ENCODE measurements around the gene C11orf87.

GRCh38 chr11:109374032-109374431, 48.0 kb upstream of the C11orf87 start:
- TF ChIP-seq CTCF (IDR thresholded peaks at IDR 0.05) (no peak), POLR2A (IDR thresholded peaks at IDR 0.05) (no peak)

All from lower leg skin (tissue), 3 donors.